Stimulated activated CD8-positive, alpha-beta memory T cell treated with anti-CD3 and anti-CD28 coated beads, Interleukin-12 subunit alpha, Interleukin-12 subunit beta, amount 100 ng/mL, for 24 hours (primary cell): ENCODE data around the gene MCEMP1.

Experiments
- DNase-seq: peaks from one replicate; pipeline ENCODE4 v3.0.0-alpha.2; 2020; ENCODE audit errors: extremely low read depth

Gene MCEMP1

GRCh38 chr19:7729211-7729610 lies 52.3 kb downstream of the MCEMP1 start:
- no peak for DNase-seq
